Neutrophil (primary cell): Measurements from ENCODE around the gene GDPGP1.

Experiments used
- H3K27ac ChIP-seq: fragments of 200-600 bp; sonication (generic); 2 replicates; pipeline ENCODE4 v1.5.1; 2016; ENCODE audit warnings: mild to moderate bottlenecking, moderate library complexity
- H3K27me3 ChIP-seq: fragments of 200-600 bp; sonication (generic); 2 replicates; pipeline ENCODE4 v1.6.0; 2016; ENCODE audit warnings: mild to moderate bottlenecking
- H3K36me3 ChIP-seq: fragments of 200-600 bp; sonication (generic); 2 replicates; pipeline ENCODE4 v1.5.1; 2017
- H3K4me1 ChIP-seq, 2 experiments: fragments of 200-600 bp in 1 of 2; sonication (generic) in 1 of 2; 1 replicate in 1 of 2; 2 replicates in 1 of 2; pipeline versions ENCODE4 v1.5.1 to v1.6.1; 2013 to 2016; ENCODE audit warnings: low read depth in 1 of 2, low read length in 1 of 2, mild to moderate bottlenecking in 1 of 2, moderate library complexity in 1 of 2; ENCODE audit not compliant: control insufficient read depth in 1 of 2, insufficient read depth in 1 of 2
- H3K4me3 ChIP-seq, 2 experiments: fragments of 200-600 bp in 1 of 2; sonication (generic) in 1 of 2; 1 replicate in 1 of 2; 2 replicates in 1 of 2; pipeline ENCODE4 v1.5.1; 2013 to 2016; ENCODE audit warnings: low read depth in 1 of 2, low read length in 1 of 2, mild to moderate bottlenecking in 1 of 2, moderate library complexity in 1 of 2
- H3K9me3 ChIP-seq: fragments of 200-600 bp; sonication (generic); 2 replicates; pipeline ENCODE4 v1.5.1; 2016
- CTCF ChIP-seq: fragments of 200-600 bp; sonication (generic); IDR thresholded peaks from 2 replicates; pipeline ENCODE4 v1.5.1; 2016; ENCODE audit warnings: antibody characterized with exemption

Gene GDPGP1

GRCh38 chr15:90225504-90226234 lies 8.3 kb upstream of the GDPGP1 start:
- TF ChIP-seq CTCF, result no peak
- Histone ChIP-seq H3K27me3 (no peaks in the 10 kb centered on the region), H3K36me3 (peaks cover 100% of the 10 kb centered on the region), H3K27ac (no peak overlapping the region), H3K4me1 (peaks cover 6 to 7% of the 10 kb centered on the region in 2 experiments), H3K9me3 (no peaks in the 10 kb centered on the region), H3K4me3 (no peak overlapping the region)

GRCh38 chr15:90227336-90227735 lies 6.7 kb upstream of the GDPGP1 start:
- Histone ChIP-seq H3K27ac (no peak overlapping the region), H3K27me3 (no peaks in the 10 kb centered on the region)
- no peak for TF ChIP-seq CTCF

DNA sequence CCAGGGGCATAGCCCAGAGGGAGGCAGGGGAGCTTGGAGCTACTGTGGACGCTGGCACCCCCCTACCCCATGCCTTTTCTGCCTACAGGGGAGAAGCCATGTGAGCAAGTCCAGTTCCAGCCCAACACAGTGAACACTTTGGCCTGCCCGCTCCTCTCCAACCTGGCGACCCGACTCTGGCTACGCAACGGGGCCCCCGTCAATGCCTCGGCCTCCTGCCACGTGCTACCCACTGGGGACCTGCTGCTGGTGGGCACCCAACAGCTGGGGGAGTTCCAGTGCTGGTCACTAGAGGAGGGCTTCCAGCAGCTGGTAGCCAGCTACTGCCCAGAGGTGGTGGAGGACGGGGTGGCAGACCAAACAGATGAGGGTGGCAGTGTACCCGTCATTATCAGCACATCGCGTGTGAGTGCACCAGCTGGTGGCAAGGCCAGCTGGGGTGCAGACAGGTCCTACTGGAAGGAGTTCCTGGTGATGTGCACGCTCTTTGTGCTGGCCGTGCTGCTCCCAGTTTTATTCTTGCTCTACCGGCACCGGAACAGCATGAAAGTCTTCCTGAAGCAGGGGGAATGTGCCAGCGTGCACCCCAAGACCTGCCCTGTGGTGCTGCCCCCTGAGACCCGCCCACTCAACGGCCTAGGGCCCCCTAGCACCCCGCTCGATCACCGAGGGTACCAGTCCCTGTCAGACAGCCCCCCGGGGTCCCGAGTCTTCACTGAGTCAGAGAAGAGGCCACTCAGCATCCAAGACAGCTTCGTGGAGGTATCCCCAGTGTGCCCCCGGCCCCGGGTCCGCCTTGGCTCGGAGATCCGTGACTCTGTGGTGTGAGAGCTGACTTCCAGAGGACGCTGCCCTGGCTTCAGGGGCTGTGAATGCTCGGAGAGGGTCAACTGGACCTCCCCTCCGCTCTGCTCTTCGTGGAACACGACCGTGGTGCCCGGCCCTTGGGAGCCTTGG lies 5.9 kb upstream of the GDPGP1 start:
- no peaks in the 10 kb centered on the region for H3K27me3 ChIP-seq
- H3K4me1 ChIP-seq, result peaks cover 30 to 31% of the 10 kb centered on the region in 2 experiments
- no peaks in the 10 kb centered on the region for H3K9me3 ChIP-seq
- H3K27ac ChIP-seq, result no peak overlapping the region
- no peak for TF ChIP-seq CTCF
- H3K4me3 ChIP-seq, result no peak overlapping the region
- peaks cover 78% of the 10 kb centered on the region for H3K36me3 ChIP-seq

More at GRCh38 chr15:90227336-90227735, 6.7 kb upstream of the GDPGP1 start:
- peaks cover 23 to 24% of the 10 kb centered on the region in 2 experiments for H3K4me1 ChIP-seq
- H3K9me3 ChIP-seq, result no peaks in the 10 kb centered on the region
- H3K4me3 ChIP-seq, result no peak overlapping the region
- H3K36me3 ChIP-seq, result peaks cover 86% of the 10 kb centered on the region

GRCh38 chr15:90228960-90229359 lies 5.0 kb upstream of the GDPGP1 start:
- Histone ChIP-seq H3K4me1 (peaks cover 35% of the 10 kb centered on the region in 2 experiments), H3K27ac (no peak overlapping the region), H3K4me3 (no peak overlapping the region), H3K36me3 (peaks cover 70% of the 10 kb centered on the region), H3K27me3 (no peaks in the 10 kb centered on the region), H3K9me3 (no peaks in the 10 kb centered on the region)
- TF ChIP-seq CTCF, result no peak

GRCh38 chr15:90230071-90230494 lies 3.9 kb upstream of the GDPGP1 start:
- Histone ChIP-seq H3K9me3 (no peaks in the 10 kb centered on the region), H3K4me3 (no peak overlapping the region), H3K4me1 (peaks cover 44 to 46% of the 10 kb centered on the region in 2 experiments), H3K36me3 (peaks cover 58% of the 10 kb centered on the region), H3K27me3 (no peaks in the 10 kb centered on the region), H3K27ac (peak overlapping the region; percentile 97)
- no peak for TF ChIP-seq CTCF
